Panc1 (cell line): ENCODE data around the gene TBC1D7.

Experiments
- CTCF ChIP-seq: fragments of 450-650 bp; IDR thresholded peaks from 2 replicates; pipeline ENCODE4 v1.5.1; 2017; ENCODE audit warnings: mild to moderate bottlenecking
- REST ChIP-seq, 2 experiments: IDR thresholded peaks; 2 replicates each; pipeline ENCODE4 v1.6.1; 2011 to 2012; ENCODE audit warnings: low read depth in 2 of 2, control low read depth in 1 of 2, low read length in 1 of 2, mild to moderate bottlenecking in 1 of 2, moderate library complexity in 1 of 2; ENCODE audit not compliant: insufficient read depth in 1 of 2

DNA sequence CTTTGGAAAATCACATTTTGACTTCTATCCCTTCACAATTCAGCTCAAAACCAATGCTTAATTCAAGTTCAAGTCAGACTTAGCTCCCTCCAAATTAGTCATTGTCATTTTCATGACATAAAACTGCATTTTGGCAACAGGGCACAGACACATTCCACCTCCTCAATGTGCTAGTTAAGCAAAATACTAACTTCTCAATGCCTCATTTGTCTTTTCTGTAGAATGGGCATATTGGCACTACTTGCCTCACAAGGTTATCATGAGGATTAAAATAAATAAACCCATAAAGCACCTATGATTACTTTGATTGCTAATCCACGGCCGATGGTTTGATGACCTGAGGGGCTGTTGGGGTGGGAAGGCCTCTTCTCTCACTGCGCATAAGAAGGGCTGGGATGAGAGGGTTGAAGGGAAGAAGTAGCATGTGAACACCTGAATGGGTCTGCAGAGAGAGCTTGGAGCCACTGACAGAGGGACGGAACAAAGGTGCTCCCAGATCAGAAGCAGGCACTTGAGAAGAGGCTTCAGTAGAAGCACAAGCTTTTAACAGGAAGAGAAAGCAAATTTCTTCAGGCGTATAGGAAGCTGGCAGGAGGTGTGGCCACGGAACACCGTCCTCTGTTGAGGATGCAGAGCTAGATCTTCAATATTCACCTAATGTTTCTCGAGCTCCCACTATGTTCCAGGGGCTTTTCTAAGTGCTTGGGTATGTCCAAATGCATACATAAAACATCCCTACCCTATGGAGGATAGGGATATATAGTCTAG is 11.7 kb upstream of the TBC1D7 start:
- TF ChIP-seq REST (IDR thresholded peaks at IDR 0.05; ENCODE audit: insufficient read depth in 1 of 2, low read depth in 2 of 2, low read length in 1 of 2) (no peak), CTCF (no peak)
